Activated naive CD8-positive, alpha-beta T cell treated with anti-CD3 and anti-CD28 coated beads, Interleukin-2, amount 50 U/mL, for 16 hours (primary cell): ENCODE measurements around the gene POU6F1.

Experiments used
- DNase-seq: peaks from one replicate; pipeline ENCODE4 v3.0.0-alpha.2; 2020; ENCODE audit warnings: low read depth, low spot score

POU6F1 gene

GRCh38 chr12:51197736-51198567, 19.9 kb downstream of the POU6F1 start:
- DNase-seq = no peak

GRCh38 chr12:51196547-51196946, 21.3 kb downstream of the POU6F1 start:
- no peak for DNase-seq

- DNase-seq = no peak
These were observed 22.0 kb downstream of the POU6F1 start for GRCh38 chr12:51195841-51196240.

DNA sequence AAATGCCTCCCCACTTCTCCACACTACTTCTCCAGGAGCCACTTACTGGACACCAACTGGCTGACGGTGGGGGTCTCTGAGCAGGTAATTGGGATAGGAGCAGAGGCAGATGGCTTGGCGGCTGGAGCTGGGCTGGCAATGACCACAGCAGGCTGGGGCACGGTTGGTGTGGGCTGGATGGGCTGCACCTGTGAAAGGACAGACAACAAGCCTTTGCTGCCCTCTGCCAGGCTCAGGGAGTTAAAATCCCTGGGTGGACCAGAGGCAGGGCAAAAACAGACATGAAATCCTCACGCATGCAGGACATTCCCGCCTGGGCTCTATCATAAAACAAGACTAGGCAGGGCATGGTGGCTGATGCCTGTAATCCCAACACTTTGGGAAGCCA, 25.6 kb downstream of the POU6F1 start:
- DNase-seq = no peak

DNA sequence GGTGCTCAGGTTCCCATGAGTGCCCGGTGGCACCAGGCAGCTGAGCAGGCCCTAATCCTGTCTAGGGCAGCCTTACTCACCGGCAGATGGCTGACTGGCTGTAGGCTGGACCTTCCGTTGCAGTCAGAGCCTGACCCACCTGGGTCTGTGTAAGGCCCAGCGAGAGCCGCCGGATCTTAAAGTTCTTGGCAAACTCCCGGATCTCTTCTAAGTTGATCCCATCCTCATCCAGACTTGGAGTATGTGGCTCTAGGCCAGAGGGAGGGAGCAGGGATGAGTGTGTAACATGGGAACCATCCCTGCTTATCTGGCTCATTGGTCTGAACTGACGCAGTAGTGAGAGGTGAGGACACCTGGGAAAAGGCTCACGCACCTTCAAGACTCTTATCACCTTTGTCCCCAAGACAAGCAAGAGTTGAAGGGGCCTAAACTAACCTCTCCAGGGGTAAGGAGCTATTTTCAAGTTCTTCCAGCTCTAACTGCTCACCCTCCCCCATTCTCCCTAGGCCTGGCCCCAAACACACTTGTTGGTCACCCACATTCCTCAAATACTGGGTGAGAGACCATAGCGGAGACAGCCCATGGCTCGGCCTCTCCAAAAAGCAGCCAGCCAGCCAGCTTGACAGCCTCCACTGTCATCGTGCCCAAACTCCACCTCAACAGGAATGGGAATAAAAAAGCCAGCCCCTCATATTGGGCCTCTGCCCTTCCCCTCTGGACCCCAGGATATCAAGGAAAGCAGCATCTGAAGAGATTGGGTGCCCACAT, 26.2 kb downstream of the POU6F1 start:
- DNase-seq = no peak

- no peak for DNase-seq
These were observed 27.0 kb downstream of the POU6F1 start for GRCh38 chr12:51190820-51191219.

- DNase-seq = no peak
These were observed 28.0 kb downstream of the POU6F1 start for GRCh38 chr12:51189790-51190355.

GRCh38 chr12:51188359-51189051, 29.4 kb downstream of the POU6F1 start:
- no peak for DNase-seq

DNA sequence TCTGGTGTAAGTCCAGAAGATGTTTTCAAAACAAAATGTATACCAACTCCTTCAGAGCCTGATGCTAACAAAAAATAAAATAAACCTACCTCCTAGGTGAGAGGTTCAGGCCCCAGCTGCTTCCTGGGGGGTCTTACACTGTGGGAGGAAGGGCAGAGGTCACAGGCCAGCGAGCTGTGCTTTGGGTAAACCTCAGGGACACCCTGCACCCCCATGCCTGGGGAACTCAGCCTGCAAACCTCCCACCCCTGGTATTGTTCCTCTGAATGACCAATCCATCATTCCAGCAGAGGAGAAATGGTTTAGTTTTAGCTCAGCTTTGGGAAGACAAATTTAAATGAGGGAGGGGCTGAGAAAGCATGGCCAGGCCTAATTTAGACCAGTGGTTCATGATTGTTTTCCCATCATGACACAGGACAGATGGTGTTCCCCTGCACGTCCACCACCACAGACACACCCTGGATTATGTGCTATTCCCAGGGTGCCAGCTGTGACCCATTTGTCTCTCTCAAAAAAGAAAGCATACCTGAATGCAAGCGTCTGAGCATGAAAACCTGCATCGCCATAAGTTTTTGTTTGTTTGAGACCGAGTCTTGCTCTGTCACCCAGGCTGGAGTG, 30.4 kb downstream of the POU6F1 start:
- DNase-seq = no peak

DNA sequence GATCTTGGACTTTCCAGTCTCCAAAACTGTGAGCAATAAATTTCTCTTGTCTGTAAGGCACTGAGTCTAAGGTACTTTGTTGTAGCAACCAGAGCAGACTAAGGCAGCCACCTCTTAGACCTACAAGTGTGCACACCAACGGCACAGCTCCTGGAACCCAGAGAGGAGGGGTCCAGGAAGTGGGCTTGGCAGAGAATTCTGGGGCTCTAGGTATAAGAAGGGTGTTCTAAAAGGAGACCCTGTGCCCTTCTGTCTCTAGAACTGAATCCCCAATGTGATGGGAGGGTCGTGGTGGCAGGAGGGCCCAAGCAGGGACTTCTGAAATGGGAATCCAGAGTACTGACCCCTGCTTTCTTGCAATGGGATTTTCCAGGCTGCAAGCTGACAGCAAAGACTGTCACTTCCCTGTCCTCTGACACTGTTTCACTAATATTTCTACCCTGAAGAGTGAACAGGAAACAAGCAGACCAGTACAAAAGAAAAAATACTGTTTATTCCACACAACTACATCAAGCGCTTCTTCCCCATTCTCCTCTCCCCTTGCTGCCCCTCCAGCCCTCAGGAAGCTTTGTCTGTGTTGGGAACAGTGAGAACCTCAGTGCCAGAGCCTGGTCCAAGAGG, 31.3 kb downstream of the POU6F1 start:
- no peak for DNase-seq

DNA sequence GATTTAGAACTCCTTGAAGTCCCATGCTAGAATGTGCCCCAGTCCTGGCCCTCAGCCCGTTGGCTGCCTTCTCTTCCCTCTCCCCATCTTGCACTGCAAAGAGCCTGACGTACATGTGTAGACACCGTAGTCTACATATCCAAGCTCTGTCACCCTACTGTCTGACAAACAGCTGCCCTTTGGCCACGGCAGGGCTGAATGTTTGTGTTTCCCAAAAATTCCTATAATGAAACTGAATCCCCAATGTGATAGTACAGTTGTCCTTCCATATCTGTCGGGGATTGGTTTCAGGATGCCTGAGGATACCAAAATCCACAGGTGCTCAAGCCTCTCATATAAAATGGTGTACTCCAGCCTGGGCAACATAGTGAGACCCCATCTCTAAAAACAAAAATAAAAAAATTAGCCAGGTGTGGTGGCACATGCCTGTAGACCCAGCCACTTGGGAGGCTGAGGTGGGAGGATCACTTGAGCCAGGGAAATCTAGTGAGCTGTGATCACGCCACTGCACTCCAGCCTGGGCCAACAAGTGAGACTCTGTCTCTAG, 32.6 kb downstream of the POU6F1 start:
- no peak for DNase-seq

DNA sequence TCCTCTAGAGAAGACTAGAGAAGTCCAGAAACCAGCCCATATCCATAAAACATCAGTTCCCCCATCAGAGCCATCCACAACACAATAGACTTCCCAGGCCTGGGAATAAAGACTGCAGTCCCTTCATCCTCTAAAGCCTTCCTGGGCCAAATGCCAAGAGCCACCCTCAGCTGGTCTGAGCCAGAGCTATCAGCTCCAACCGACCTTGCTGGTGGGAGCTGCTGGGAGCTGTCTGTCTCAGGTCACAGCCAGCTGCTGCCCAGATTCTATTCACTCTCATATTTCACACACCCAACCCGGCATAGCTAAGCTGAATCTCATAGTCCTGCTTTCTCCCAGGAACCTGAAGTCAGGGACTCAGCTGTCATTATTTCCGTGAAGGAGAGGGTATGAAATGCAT, 34.0 kb downstream of the POU6F1 start:
- DNase-seq = no peak

DNA sequence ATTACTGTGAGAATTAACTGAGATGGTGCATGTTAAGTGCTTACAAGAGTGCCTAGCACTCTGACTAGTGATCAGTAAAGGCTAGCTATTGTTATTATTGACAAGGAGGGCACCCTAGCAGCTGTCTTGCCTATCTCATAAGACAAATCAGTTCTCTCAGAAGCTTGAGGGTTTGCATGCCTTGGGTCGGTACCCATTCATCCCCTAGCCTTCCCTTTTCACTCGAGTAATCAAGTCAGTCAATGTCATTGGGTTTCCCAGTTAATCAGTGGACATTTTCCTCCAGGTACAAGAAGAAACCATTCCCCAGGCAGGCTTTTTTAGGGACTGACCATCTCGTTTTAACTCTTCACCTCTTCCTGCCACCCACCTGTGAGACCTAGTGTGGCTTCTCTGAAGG, 34.5 kb downstream of the POU6F1 start:
- no peak for DNase-seq

GRCh38 chr12:51181558-51181957, 36.3 kb downstream of the POU6F1 start:
- DNase-seq = no peak

GRCh38 chr12:51177897-51178296, 40.0 kb downstream of the POU6F1 start:
- no peak for DNase-seq

- DNase-seq = no peak
These were observed 43.4 kb downstream of the POU6F1 start for GRCh38 chr12:51174501-51174900.

GRCh38 chr12:51172515-51173431, 45.1 kb downstream of the POU6F1 start, which contains the start of gene TFCP2:
TFCP2 (minus strand) TSS chr12:51173135; CDS start chr12:51172422, 713 bp downstream.
- DNase-seq = peak; percentile 86

- DNase-seq = no peak
These were observed 45.9 kb downstream of the POU6F1 start for GRCh38 chr12:51171884-51172514.

- DNase-seq = no peak
These were observed 54.1 kb downstream of the POU6F1 start for GRCh38 chr12:51163795-51164194.
